KOPT-K1 (cell line): Measurements from ENCODE around the gene SLC4A1AP.

Experiments used
- H3K27ac ChIP-seq: fragments of 200-600 bp; sonication (generic); 2 replicates; pipeline ENCODE4 v1.5.1; 2016; ENCODE audit warnings: antibody characterized with exemption, mild to moderate bottlenecking, low read depth, low read length; ENCODE audit not compliant: poor library complexity, severe bottlenecking
- H3K36me3 ChIP-seq: fragments of 200-600 bp; sonication (generic); 2 replicates; pipeline ENCODE4 v1.5.1; 2017; ENCODE audit warnings: antibody characterized with exemption, mild to moderate bottlenecking, low read length, moderate library complexity; ENCODE audit not compliant: insufficient read depth
- H3K9me3 ChIP-seq: fragments of 200-600 bp; sonication (generic); 2 replicates; pipeline ENCODE4 v1.5.1; 2017; ENCODE audit warnings: antibody characterized with exemption, low read length, mild to moderate bottlenecking; ENCODE audit not compliant: insufficient read depth, poor library complexity, severe bottlenecking

Gene SLC4A1AP

GRCh38 chr2:27704342-27704876 lies 40.7 kb downstream of the SLC4A1AP start:
- no peak overlapping the region for H3K27ac ChIP-seq
- no peaks in the 10 kb centered on the region for H3K9me3 ChIP-seq
- no peaks in the 10 kb centered on the region for H3K36me3 ChIP-seq

- Histone ChIP-seq H3K36me3 (no peaks in the 10 kb centered on the region), H3K27ac (no peak overlapping the region), H3K9me3 (no peaks in the 10 kb centered on the region)
Measured at GRCh38 chr2:27705851-27706622, 42.3 kb downstream of the SLC4A1AP start.

- no peaks in the 10 kb centered on the region for H3K36me3 ChIP-seq
- no peaks in the 10 kb centered on the region for H3K9me3 ChIP-seq
- no peak overlapping the region for H3K27ac ChIP-seq
Measured at GRCh38 chr2:27707462-27708256, 44.0 kb downstream of the SLC4A1AP start.

- H3K9me3 ChIP-seq, result no peaks in the 10 kb centered on the region
- H3K36me3 ChIP-seq, result no peaks in the 10 kb centered on the region
- no peak overlapping the region for H3K27ac ChIP-seq
Measured at GRCh38 chr2:27708257-27708654, 44.6 kb downstream of the SLC4A1AP start.

GRCh38 chr2:27708666-27709065 lies 45.0 kb downstream of the SLC4A1AP start:
- Histone ChIP-seq H3K9me3 (no peaks in the 10 kb centered on the region), H3K27ac (no peak overlapping the region), H3K36me3 (no peaks in the 10 kb centered on the region)

DNA sequence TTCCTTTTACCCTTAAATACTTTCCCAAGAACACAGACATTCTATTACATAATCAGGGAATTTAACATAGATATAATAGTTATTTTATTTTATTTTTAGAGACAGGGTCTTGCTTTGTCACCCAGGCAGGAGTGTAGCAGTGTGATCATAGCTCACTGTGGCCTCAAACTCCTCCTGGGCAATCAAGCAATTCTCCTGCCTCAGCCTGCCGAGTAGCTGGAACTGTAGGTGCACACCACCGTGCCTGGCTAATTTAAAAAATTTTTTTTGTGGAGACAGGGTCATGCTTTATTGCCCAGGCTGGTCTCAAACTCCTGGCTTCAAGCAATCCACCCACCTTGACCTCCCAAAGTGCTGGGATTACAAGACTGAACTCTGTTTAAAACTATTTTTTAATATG lies 45.6 kb downstream of the SLC4A1AP start:
- no peaks in the 10 kb centered on the region for H3K9me3 ChIP-seq
- H3K36me3 ChIP-seq, result no peaks in the 10 kb centered on the region
- H3K27ac ChIP-seq, result no peak overlapping the region

DNA sequence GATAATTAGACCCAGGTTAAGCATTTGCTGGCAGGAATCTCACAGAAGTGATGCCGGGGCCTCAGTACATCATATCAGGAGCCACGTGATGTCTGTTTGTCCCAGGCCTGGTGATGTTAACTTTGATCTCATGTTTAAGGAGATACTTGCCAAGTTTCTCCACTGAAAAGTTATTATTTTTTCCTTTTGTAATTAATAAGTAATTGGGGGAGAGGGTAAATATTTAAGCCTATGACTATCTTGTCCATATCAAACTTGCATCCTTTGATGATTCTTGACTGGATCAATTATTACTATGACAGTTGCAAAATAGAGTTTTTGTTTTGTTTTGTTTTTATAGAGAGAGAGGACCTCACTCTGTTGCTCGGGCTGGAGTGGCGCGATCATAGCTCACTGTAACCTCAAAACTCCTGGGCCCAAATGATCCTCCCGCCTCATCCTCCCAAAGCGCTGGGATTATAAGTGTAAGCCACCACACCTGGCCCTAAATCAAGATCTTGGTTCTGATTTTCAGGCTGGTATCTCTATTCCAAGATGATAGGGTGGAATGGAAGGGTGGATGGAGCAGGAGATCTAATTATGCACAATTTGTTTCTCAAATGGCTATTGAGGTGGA lies 46.4 kb downstream of the SLC4A1AP start:
- Histone ChIP-seq H3K36me3 (no peaks in the 10 kb centered on the region), H3K27ac (no peak overlapping the region), H3K9me3 (no peaks in the 10 kb centered on the region)

GRCh38 chr2:27710640-27711430 lies 47.1 kb downstream of the SLC4A1AP start:
- no peaks in the 10 kb centered on the region for H3K9me3 ChIP-seq
- H3K36me3 ChIP-seq, result no peaks in the 10 kb centered on the region
- H3K27ac ChIP-seq, result no peak overlapping the region

DNA sequence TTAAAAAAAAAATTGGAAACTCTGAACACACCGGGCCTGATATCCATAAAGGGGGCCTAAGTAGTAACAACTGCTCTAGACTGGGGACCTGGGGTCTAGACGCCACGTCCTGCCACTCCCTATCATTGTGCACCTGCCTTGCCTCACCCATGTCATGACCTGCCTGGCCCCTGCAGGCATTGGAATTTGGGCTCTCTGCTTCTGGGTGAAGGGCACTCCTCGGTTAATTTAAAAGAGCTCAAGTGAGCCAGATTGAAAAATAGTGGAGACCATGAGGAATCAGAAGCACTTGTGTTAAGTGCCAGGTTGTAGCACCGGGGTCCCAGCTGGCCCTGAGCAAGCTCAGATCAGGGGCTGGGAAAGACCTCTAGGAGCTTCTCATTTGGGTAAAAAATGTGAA lies 48.1 kb downstream of the SLC4A1AP start:
- H3K36me3 ChIP-seq, result no peaks in the 10 kb centered on the region
- no peak overlapping the region for H3K27ac ChIP-seq

DNA sequence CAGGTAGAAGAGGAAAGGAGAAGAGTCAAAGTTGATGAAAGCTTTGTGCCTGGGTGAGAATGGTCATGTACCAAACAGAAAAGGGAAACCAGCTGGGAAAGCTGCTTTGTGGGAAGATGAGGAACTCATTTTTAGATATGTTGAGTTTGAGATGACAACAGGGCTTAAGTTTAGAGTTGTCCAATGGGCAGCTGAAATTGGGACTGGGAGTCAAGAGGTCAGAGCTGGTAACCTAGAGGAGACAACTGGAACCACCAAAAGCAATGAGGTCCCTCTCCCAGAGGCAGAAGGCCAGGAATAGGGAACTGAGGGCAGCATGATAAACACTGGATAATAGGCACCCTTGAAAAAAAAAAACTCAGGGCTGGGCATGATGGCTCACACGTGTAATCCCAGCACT lies 48.8 kb downstream of the SLC4A1AP start:
- Histone ChIP-seq H3K27ac (no peak overlapping the region), H3K9me3 (no peaks in the 10 kb centered on the region), H3K36me3 (no peaks in the 10 kb centered on the region)

More for the DNA sequence above, 48.1 kb downstream of the SLC4A1AP start:
- no peaks in the 10 kb centered on the region for H3K9me3 ChIP-seq

- no peaks in the 10 kb centered on the region for H3K36me3 ChIP-seq
- H3K27ac ChIP-seq, result no peak overlapping the region
- no peaks in the 10 kb centered on the region for H3K9me3 ChIP-seq
Measured at GRCh38 chr2:27713201-27713600, 49.5 kb downstream of the SLC4A1AP start.

DNA sequence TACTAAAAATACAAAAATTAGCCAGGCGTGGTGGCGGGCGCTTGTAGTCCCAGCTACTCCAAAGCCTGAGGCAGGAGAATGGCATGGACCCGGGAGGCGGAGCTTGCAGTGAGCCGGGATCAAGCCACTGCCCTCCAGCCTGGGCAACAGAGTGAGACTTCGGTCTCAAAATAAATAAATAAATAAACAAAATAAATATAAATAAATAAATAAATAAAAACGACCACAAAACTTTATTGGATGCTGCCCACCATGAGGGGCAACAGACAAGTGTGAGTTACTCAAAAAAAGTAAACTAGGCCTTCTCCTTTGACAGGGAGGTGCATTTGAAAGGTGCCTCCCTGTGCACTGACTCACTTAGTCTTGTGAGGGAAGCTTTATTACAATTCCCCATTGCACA lies 50.4 kb downstream of the SLC4A1AP start:
- Histone ChIP-seq H3K36me3 (no peaks in the 10 kb centered on the region), H3K9me3 (no peaks in the 10 kb centered on the region), H3K27ac (no peak overlapping the region)

DNA sequence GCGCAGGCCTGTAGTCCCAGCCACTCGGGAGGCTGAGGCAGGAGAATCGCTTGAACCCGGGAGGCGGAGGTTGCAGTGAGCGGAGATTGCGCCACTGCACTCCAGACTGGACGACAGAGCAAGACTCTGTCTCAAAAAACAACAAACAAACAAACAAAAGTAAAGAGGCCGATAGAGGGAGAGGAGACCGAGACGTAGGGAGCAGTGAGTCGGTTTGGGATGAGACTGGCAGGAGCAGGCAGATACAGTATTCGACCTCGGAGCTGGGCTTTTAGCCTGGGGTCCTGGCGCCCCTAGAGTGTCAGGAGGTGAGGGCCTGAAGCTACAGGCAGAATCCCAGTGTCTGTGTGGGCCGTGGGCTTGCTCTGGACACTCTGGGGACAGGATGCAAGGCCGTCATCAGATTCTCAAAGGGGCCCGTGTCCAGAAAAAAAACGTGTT lies 51.2 kb downstream of the SLC4A1AP start:
- H3K36me3 ChIP-seq, result no peaks in the 10 kb centered on the region
- no peak overlapping the region for H3K27ac ChIP-seq
- no peaks in the 10 kb centered on the region for H3K9me3 ChIP-seq

DNA sequence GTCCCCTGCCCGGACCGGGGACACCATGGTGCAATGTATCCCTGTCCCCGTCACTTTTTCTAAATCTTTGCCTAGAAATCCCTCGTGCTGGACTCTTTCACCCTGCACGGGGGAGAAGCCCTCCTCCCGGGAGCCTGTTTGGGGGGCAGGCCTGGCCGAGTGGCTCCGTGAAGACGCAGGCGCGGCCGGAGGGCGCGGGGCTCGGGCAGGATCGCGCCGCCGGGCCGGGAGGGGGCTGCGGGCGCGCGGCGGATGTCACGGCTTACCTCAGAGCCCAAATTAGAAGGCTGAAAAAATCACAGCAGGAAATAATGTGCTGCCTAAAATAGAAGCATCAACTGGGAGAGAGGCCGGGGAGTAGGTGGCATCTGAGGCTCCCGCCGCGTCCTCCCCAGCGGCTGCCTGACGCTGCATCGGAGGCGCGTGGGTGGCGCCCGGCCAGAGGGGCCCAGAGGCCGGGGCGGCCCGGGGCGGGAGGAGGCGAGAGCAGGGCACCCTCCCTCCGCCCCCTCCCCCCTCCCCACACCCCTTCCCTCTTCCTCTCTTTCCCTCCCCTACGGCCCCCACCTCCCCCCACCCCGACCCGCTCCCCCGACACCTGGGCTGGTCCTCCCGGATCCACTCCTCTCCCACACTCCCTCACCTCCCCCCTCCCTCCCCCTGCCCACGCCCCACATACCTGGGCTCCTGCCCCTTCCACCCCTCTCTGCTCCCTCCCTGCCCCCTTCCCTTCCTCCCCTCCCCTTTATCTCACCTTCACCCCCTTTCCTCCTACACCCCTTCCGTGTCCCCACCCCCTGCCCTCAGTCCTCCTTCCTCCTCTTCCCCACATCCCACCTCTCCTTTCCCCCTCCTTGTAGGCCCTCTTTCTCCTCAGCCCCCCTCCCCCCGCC lies 51.9 kb downstream of the SLC4A1AP start:
- H3K9me3 ChIP-seq, result no peaks in the 10 kb centered on the region
- no peak overlapping the region for H3K27ac ChIP-seq
- H3K36me3 ChIP-seq, result no peaks in the 10 kb centered on the region
